ENCODE measurements around the gene P2RX1.

The P2RX1 gene

GRCh38 chr17:3924512-3925350 is 8.5 kb upstream of the P2RX1 start:
- H3K4me3 ChIP-seq (ENCODE audit: low read length) = no peak overlapping the region
- TF ChIP-seq ZNF274 (IDR thresholded peaks at IDR 0.05; ENCODE audit: low read depth, low read length) = no peak

- no peak for TF ChIP-seq ZNF274 (IDR thresholded peaks at IDR 0.05; ENCODE audit: low read depth, low read length)
- no peak overlapping the region for H3K4me3 ChIP-seq (ENCODE audit: low read length)
Measured at GRCh38 chr17:3923466-3924190, 7.4 kb upstream of the P2RX1 start.

GRCh38 chr17:3922765-3923164 is 6.5 kb upstream of the P2RX1 start:
- no peak for TF ChIP-seq ZNF274 (IDR thresholded peaks at IDR 0.05; ENCODE audit: low read depth, low read length)
- H3K4me3 ChIP-seq (ENCODE audit: low read length) = no peak overlapping the region

GRCh38 chr17:3921502-3922319 is 5.4 kb upstream of the P2RX1 start:
- no peak overlapping the region for H3K4me3 ChIP-seq (ENCODE audit: low read length)
- TF ChIP-seq ZNF274 (IDR thresholded peaks at IDR 0.05; ENCODE audit: low read depth, low read length) = no peak

- H3K4me3 ChIP-seq (ENCODE audit: low read length) = no peak overlapping the region
- TF ChIP-seq ZNF274 (IDR thresholded peaks at IDR 0.05; ENCODE audit: low read depth, low read length) = no peak
Measured at GRCh38 chr17:3921006-3921405, 4.7 kb upstream of the P2RX1 start.

- no peak for TF ChIP-seq ZNF274 (IDR thresholded peaks at IDR 0.05; ENCODE audit: low read depth, low read length)
- no peak overlapping the region for H3K4me3 ChIP-seq (ENCODE audit: low read length)
Measured at GRCh38 chr17:3919123-3919624, 2.9 kb upstream of the P2RX1 start.

GRCh38 chr17:3918372-3919122 is 2.3 kb upstream of the P2RX1 start:
- no peak for TF ChIP-seq ZNF274 (IDR thresholded peaks at IDR 0.05; ENCODE audit: low read depth, low read length)

GRCh38 chr17:3917391-3917931 is 1.2 kb upstream of the P2RX1 start:
- TF ChIP-seq ZNF274 (IDR thresholded peaks at IDR 0.05; ENCODE audit: low read depth, low read length) = no peak
- H3K4me3 ChIP-seq (ENCODE audit: low read length) = no peak overlapping the region

More at GRCh38 chr17:3918372-3919122, 2.3 kb upstream of the P2RX1 start:
- no peak overlapping the region for H3K4me3 ChIP-seq (ENCODE audit: low read length)

- H3K4me3 ChIP-seq (ENCODE audit: low read length) = no peak overlapping the region
- no peak for TF ChIP-seq ZNF274 (IDR thresholded peaks at IDR 0.05; ENCODE audit: low read depth, low read length)
Measured at GRCh38 chr17:3916825-3917224, 560 bp upstream of the P2RX1 start.

GRCh38 chr17:3915581-3915994 is 677 bp downstream of the P2RX1 start:
- no peak for TF ChIP-seq ZNF274 (IDR thresholded peaks at IDR 0.05; ENCODE audit: low read depth, low read length)
- H3K4me3 ChIP-seq (ENCODE audit: low read length) = peak overlapping the region; percentile 48; the same call in 1 of the 2 replicates

- no peak for TF ChIP-seq ZNF274 (IDR thresholded peaks at IDR 0.05; ENCODE audit: low read depth, low read length)
- peak overlapping the region; percentile 48; the same call in 1 of the 2 replicates for H3K4me3 ChIP-seq (ENCODE audit: low read length)
Measured at GRCh38 chr17:3914312-3914670, 2.0 kb downstream of the P2RX1 start.

- no peak for TF ChIP-seq ZNF274 (IDR thresholded peaks at IDR 0.05; ENCODE audit: low read depth, low read length)
- H3K4me3 ChIP-seq (ENCODE audit: low read length) = peak overlapping the region; percentile 11; the same call in 1 of the 2 replicates
Measured at GRCh38 chr17:3913531-3914311, 2.5 kb downstream of the P2RX1 start.

Measured in GM08714 (cell line).